ENCODE results near the gene KLRG1.

KLRG1 gene

DNA sequence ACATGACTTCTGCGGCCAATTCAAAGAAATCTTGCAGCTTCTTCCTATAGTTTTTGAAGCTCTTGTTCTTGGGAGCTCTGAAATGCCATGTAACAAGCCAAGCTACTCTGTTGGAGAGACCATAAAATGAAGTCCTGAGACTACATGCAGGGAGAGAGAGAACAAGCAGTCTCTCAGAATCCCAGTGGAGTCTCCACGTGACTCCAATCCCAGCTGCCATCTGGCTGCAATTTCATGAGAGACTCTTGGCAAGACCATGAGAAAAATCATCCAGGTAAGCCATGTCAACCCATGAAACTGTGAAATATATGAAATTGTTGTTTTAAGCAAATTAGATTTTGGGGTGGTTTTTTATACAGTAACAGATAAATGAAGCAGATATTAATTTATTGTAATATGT lies 54.4 kb downstream of the KLRG1 start:
- DNase-seq, result no peak

DNA sequence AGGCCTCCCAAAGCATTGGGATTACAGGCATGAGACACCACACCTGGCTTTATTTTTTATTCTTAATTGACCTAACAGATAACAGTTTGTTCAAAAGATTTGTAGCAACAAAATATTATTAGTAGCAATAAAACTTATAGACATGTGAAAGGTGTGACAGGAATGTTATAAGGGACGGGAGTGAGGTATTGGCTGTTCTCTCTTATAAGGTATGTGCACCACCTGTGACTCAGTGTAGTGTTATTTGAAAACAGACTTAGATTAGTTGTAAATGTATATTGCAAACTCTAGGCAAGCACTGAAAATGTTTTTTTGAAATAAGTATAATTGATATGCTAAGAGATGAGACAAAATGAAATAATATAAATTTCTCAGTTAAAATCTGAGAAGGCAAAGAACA lies 57.8 kb downstream of the KLRG1 start:
- no peak for DNase-seq

DNA sequence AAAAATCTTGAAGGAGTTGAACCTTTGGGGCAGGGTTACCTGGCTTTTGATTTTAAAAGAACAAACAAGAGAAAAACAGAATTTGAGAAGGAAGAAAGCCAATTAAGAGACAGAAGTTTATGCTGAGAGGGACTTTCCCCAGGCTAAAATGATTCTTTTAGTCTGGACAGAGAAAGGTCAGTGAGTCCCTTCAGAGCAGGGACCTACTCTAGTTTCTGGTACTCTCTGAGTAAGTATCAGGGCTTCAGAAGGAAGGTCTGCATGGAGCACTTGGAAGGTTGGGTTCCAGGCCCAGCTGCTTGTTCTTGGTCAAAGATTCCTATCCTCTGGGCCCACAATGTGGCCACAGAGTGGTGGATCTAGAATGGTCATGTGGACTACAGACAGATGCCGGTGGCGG lies 59.6 kb downstream of the KLRG1 start:
- DNase-seq, result no peak

DNA sequence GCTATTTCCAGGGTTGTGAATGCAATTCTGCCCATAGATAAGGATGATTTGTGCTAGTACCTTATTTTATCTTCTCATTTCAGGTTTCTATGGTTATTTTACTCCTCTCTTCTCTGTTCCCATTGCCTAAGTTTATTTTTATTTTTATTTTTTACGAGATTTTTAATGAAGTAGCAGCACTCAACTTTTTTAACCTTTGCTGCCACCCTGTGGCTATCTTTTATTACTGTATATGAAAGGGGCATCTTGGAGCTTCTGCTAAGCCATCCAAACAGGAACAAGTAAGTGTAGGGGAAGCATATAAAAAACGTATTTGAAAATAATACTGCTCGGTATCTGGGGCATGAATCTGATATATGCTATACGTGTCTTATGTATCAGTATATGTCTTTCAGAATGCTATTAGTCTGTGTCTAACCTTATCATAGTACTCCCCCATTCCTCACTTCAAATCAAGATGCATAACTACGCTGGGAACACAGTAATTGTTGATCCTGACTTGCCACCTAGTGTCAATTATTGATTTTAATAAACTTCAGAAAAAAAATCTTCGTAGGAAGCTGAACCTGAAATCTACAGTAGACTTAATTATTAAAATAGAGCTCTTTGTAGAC lies 60.3 kb downstream of the KLRG1 start:
- no peak for DNase-seq

DNA sequence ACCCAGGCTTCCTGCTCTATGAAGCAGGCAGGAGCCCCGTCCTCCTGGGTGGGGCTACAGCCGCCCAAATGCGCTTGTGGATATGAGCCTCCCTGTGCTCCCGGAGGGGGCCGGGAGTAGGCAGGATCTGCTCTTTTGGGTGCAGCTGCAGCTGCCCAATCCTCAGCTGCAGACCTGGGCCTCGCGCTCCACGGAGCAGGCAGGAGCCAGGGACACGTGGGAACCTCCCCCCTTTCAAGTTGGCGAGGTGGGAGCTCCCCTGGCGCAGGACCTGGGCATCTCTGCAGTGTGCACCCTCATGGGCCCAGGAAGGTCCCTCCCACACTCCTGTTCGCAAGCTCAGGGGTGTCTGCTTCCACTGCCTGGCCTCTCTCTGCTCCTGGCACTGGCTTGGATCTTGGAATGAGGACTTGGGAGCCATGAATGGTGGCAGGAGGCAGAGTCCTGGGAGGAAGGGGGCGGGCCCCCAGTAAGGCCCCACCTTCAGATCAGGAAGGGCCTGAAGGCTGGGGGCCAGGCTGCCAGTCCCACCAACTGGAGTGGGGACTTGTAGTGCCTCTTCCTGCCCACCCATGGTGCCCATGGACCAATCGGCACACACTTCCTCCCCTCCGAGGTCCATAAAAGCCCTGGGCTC lies 61.3 kb downstream of the KLRG1 start:
- no peak for DNase-seq

DNA sequence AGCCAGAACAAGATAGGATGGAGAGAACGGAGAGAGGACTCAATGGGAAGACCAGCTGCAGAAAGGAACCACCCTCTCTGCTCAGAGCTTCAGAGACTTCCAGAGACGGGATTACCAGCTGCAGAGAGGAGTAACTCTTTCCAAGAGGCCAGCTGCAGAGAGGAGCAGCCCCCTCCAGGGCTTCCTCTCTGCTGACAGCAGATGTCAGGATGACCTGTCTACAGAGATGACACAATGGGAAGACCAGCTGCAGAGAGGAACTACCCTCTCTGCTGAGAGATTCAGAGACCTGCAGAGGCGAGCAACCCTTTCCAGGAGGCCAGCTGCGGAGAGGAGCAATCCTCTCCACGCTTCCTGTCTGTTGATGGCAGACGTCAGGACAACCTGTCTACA lies 61.8 kb downstream of the KLRG1 start:
- no peak for DNase-seq

DNA sequence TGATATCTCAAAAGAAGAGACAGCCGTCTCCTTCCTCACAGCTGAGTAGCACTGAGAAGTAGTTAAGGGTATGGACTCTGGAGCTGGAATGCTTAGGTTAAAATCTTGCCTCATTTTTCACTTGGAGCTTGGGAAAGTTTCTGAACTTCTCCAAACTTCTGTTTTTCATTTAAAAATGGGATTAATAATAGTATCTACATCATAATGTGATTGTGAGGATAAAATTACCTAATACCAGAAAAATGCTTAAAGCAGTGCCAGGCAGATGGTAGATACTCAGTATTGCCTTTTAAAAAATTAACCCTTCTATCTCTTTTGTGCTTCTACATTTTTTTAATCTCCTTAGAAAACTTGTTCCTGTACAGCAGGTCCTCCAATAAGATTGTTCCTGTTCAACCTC lies 63.3 kb downstream of the KLRG1 start:
- DNase-seq, result no peak
